ENCODE results near the gene LAMB1. TPM values are rescaled to one million over a fixed set of nuclear protein-coding genes. Genes with fewer than 3 reads are reported as not detected.

The LAMB1 gene
- total RNA-seq, 1 experiment from 2014 or later = 32.0 TPM

DNA sequence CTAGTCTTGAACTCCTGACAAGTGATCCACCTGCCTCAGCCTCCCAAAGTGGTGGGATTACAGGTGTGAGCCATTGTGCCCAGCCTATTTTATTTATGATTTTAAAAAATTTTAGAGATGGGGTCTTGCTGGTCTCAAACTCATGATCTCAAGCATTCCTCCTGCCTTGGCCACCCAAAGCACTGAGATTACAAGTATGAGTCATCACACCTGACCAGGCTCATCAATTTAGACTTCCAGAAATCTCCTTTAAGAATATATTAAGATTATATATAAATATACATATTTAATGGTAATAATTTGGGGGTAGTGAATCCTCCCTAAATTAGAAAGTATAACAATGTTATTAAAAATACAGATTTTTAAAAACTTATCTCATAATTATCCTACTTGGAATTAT lies 29.1 kb downstream of the LAMB1 start:
- H3K27me3 ChIP-seq (ENCODE audit: insufficient read depth, low read length) = no peaks in the 10 kb centered on the region
- ChIA-PET RAD21 (ENCODE audit: low non-redundant PET in 1 of 2, low total read pairs in 2 of 2, uncharacterized antibody in 2 of 2, unreplicated experiment in 2 of 2) (no interaction called here), CTCF (no interaction called here), POLR2A (no interaction called here)
- intact Hi-C loops (cut with micrococcal nuclease) = no loop called here
- no peaks in the 10 kb centered on the region for H3K9me2 ChIP-seq (ENCODE audit: insufficient read depth)
- no peaks in the 10 kb centered on the region for H3K9me3 ChIP-seq (ENCODE audit: control insufficient read depth in 1 of 2, insufficient read depth in 1 of 2, low read depth in 1 of 2, low read length in 2 of 2)
- DNase-seq (ENCODE audit: low read depth, low spot score) = no peak
- no peak overlapping the region for H3K4me2 ChIP-seq (ENCODE audit: low read length)
- no peak overlapping the region for H3K4me3 ChIP-seq (replicated peaks in 1 of 2; ENCODE audit: low read depth in 1 of 2, low read length in 2 of 2)
- TF ChIP-seq CBX3 (IDR thresholded peaks at IDR 0.05; ENCODE audit: low read depth) (no peak), POLR2AphosphoS5 (IDR thresholded peaks at IDR 0.05; ENCODE audit: low read depth, low read length) (no peak), RAD21 (IDR thresholded peaks at IDR 0.05; ENCODE audit: low read depth) (no peak), EZH2phosphoT487 (IDR thresholded peaks at IDR 0.05; ENCODE audit: borderline replicate concordance) (no peak), SP1 (IDR thresholded peaks at IDR 0.05; ENCODE audit: low read depth) (no peak), ZNF274 (IDR thresholded peaks at IDR 0.05; ENCODE audit: low read depth, low read length) (no peak), EZH2 (IDR thresholded peaks at IDR 0.05) (no peak), SRF (IDR thresholded peaks at IDR 0.05; ENCODE audit: low read depth) (no peak), YY1 (IDR thresholded peaks at IDR 0.05; ENCODE audit: extremely low read depth, insufficient replicate concordance, low read depth, low read length) (no peak), ELF1 (IDR thresholded peaks at IDR 0.05; ENCODE audit: borderline replicate concordance, low read depth) (no peak), POLR2A (IDR thresholded peaks at IDR 0.05; ENCODE audit: borderline replicate concordance, extremely low read depth, insufficient read depth, insufficient read length) (no peak), ZFX (IDR thresholded peaks at IDR 0.05) (no peak), SIN3A (IDR thresholded peaks at IDR 0.05; ENCODE audit: low read depth) (no peak), CEBPB (IDR thresholded peaks at IDR 0.05; ENCODE audit: low read depth) (no peak)
- TF ChIP-seq, protein P1, sequence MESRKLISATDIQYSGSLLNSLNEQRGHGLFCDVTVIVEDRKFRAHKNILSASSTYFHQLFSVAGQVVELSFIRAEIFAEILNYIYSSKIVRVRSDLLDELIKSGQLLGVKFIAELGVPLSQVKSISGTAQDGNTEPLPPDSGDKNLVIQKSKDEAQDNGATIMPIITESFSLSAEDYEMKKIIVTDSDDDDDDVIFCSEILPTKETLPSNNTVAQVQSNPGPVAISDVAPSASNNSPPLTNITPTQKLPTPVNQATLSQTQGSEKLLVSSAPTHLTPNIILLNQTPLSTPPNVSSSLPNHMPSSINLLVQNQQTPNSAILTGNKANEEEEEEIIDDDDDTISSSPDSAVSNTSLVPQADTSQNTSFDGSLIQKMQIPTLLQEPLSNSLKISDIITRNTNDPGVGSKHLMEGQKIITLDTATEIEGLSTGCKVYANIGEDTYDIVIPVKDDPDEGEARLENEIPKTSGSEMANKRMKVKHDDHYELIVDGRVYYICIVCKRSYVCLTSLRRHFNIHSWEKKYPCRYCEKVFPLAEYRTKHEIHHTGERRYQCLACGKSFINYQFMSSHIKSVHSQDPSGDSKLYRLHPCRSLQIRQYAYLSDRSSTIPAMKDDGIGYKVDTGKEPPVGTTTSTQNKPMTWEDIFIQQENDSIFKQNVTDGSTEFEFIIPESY (IDR thresholded peaks at IDR 0.05; ENCODE audit: extremely low read depth, insufficient replicate concordance, low read length) = no peak
- TF ChIP-seq, protein P2, sequence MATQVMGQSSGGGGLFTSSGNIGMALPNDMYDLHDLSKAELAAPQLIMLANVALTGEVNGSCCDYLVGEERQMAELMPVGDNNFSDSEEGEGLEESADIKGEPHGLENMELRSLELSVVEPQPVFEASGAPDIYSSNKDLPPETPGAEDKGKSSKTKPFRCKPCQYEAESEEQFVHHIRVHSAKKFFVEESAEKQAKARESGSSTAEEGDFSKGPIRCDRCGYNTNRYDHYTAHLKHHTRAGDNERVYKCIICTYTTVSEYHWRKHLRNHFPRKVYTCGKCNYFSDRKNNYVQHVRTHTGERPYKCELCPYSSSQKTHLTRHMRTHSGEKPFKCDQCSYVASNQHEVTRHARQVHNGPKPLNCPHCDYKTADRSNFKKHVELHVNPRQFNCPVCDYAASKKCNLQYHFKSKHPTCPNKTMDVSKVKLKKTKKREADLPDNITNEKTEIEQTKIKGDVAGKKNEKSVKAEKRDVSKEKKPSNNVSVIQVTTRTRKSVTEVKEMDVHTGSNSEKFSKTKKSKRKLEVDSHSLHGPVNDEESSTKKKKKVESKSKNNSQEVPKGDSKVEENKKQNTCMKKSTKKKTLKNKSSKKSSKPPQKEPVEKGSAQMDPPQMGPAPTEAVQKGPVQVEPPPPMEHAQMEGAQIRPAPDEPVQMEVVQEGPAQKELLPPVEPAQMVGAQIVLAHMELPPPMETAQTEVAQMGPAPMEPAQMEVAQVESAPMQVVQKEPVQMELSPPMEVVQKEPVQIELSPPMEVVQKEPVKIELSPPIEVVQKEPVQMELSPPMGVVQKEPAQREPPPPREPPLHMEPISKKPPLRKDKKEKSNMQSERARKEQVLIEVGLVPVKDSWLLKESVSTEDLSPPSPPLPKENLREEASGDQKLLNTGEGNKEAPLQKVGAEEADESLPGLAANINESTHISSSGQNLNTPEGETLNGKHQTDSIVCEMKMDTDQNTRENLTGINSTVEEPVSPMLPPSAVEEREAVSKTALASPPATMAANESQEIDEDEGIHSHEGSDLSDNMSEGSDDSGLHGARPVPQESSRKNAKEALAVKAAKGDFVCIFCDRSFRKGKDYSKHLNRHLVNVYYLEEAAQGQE (IDR thresholded peaks at IDR 0.05; ENCODE audit: low read depth) = no peak
- TF ChIP-seq, protein P3, sequence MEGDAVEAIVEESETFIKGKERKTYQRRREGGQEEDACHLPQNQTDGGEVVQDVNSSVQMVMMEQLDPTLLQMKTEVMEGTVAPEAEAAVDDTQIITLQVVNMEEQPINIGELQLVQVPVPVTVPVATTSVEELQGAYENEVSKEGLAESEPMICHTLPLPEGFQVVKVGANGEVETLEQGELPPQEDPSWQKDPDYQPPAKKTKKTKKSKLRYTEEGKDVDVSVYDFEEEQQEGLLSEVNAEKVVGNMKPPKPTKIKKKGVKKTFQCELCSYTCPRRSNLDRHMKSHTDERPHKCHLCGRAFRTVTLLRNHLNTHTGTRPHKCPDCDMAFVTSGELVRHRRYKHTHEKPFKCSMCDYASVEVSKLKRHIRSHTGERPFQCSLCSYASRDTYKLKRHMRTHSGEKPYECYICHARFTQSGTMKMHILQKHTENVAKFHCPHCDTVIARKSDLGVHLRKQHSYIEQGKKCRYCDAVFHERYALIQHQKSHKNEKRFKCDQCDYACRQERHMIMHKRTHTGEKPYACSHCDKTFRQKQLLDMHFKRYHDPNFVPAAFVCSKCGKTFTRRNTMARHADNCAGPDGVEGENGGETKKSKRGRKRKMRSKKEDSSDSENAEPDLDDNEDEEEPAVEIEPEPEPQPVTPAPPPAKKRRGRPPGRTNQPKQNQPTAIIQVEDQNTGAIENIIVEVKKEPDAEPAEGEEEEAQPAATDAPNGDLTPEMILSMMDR (IDR thresholded peaks at IDR 0.05 in 2 of 3, conservative IDR thresholded peaks at IDR 0.05 in 1 of 3; ENCODE audit: borderline replicate concordance in 1 of 3, insufficient read depth in 1 of 3, low read depth in 2 of 3, low read length in 2 of 3) = no peak
- no peak overlapping the region for H2AFZ ChIP-seq (ENCODE audit: low read depth, low read length, poor library complexity, severe bottlenecking)
- H3K27ac ChIP-seq (ENCODE audit: low read depth, low read length) = no peak overlapping the region
- no peaks in the 10 kb centered on the region; a peak in 1 of 4 replicates for H3K4me1 ChIP-seq (ENCODE audit: control insufficient read depth in 1 of 2, insufficient read depth in 2 of 2, low read length in 2 of 2)
- H4K20me1 ChIP-seq (ENCODE audit: insufficient read depth) = no peaks in the 10 kb centered on the region
- ATAC-seq = no peak
- peaks cover 5 to 7% of the 10 kb centered on the region in 2 experiments; a peak in 2 of 4 replicates for H3K36me3 ChIP-seq (ENCODE audit: control insufficient read depth in 1 of 2, insufficient read depth in 2 of 2, low read length in 2 of 2)
- BruUV-seq (replicated peaks) = no TSS peak
- no peaks in the 10 kb centered on the region for H3K79me2 ChIP-seq (ENCODE audit: insufficient read depth, low read length)
- no peak overlapping the region for H3K9ac ChIP-seq (ENCODE audit: low read length)

All from HCT116 (cell line).